ENCODE data around the gene VAV2. TPM values are rescaled to one million over a fixed set of nuclear protein-coding genes. Genes with fewer than 3 reads are reported as not detected.

Gene VAV2
- total and polyA plus RNA-seq, 2 experiments from 2014 or later: 8.1 to 28.9 TPM

- H3K27ac ChIP-seq (ENCODE audit: low read depth): 0 out of 2 replicates have a peak overlapping the region, but pooled peaks have one; percentile 66
- no peaks in the 10 kb centered on the region for H3K9me3 Mint-ChIP-seq
- no peak overlapping the region for H2AFZ ChIP-seq
- no peak overlapping the region for H3K4me3 Mint-ChIP-seq
- H4K20me1 ChIP-seq (replicated peaks; ENCODE audit: insufficient read depth): no peaks in the 10 kb centered on the region; the same call in 1 of the 2 replicates
- no peaks in the 10 kb centered on the region for H3F3A ChIP-seq (replicated peaks; ENCODE audit: low read depth)
- H3K4me2 ChIP-seq: no peak overlapping the region
- no peaks in the 10 kb centered on the region for H3K27me3 ChIP-seq (ENCODE audit: insufficient read depth)
- peak overlapping the region; percentile 59; the same call in 1 of the 2 replicates for H3K27ac Mint-ChIP-seq
- DNase-seq (ENCODE audit: low spot score) (no peak), ATAC-seq (no peak)
- H3K79me2 ChIP-seq (replicated peaks; ENCODE audit: insufficient read depth): peaks cover 82% of the 10 kb centered on the region
- H3K4me3 ChIP-seq: no peak overlapping the region
- no peak for TF ChIP-seq NANOG (IDR thresholded peaks at IDR 0.05; ENCODE audit: borderline replicate concordance)
- TF ChIP-seq ETS1 (IDR thresholded peaks at IDR 0.05): no peak
- TF ChIP-seq CTCF (conservative IDR thresholded peaks at IDR 0.05; ENCODE audit: low read depth in 2 of 2): no peak
- no peak for TF ChIP-seq ZNF331 (CRISPR knock-in tag; IDR thresholded peaks at IDR 0.05; ENCODE audit: low read depth)
- no peak for TF ChIP-seq CREB1 (CRISPR knock-in tag; IDR thresholded peaks at IDR 0.05; ENCODE audit: low read depth)
- H3K9me2 ChIP-seq (ENCODE audit: insufficient read depth): no peaks in the 10 kb centered on the region
- peaks cover 19% of the 10 kb centered on the region for H3K4me1 Mint-ChIP-seq
- no peaks in the 10 kb centered on the region for H3K36me3 ChIP-seq (ENCODE audit: insufficient read depth)
- no peaks in the 10 kb centered on the region for H3K36me3 Mint-ChIP-seq (ENCODE audit: low read depth)
- H3K4me1 ChIP-seq (ENCODE audit: insufficient read depth): no peaks in the 10 kb centered on the region
- H3K27me3 Mint-ChIP-seq (ENCODE audit: insufficient read depth, low read depth, poor library complexity): peaks cover 11% of the 10 kb centered on the region
Observed at GRCh38 chr9:133944746-133945135, 47.4 kb downstream of the VAV2 start.

GRCh38 chr9:133943781-133944745 is 48.1 kb downstream of the VAV2 start:
- H3F3A ChIP-seq (replicated peaks; ENCODE audit: low read depth): no peaks in the 10 kb centered on the region
- peaks cover 19% of the 10 kb centered on the region for H3K4me1 Mint-ChIP-seq
- ATAC-seq (no peak), DNase-seq (ENCODE audit: low spot score) (no peak)
- no peaks in the 10 kb centered on the region for H3K27me3 ChIP-seq (ENCODE audit: insufficient read depth)
- no peak overlapping the region for H3K4me3 ChIP-seq
- no peak overlapping the region for H2AFZ ChIP-seq
- H3K4me3 Mint-ChIP-seq: no peak overlapping the region
- TF ChIP-seq EZH2 (IDR thresholded peaks at IDR 0.05; ENCODE audit: low read depth, unreplicated experiment) (no peak), NANOG (IDR thresholded peaks at IDR 0.05; ENCODE audit: borderline replicate concordance) (no peak), POLR2AphosphoS5 (IDR thresholded peaks at IDR 0.05; ENCODE audit: low read depth) (no peak)
- H3K9me3 Mint-ChIP-seq: no peaks in the 10 kb centered on the region
- H3K27ac ChIP-seq (ENCODE audit: low read depth): 0 out of 2 replicates have a peak overlapping the region, but pooled peaks have one; percentile 66
- H3K79me2 ChIP-seq (replicated peaks; ENCODE audit: insufficient read depth): peaks cover 80% of the 10 kb centered on the region
- H3K27me3 Mint-ChIP-seq (ENCODE audit: insufficient read depth, low read depth, poor library complexity): peaks cover 9% of the 10 kb centered on the region
- H3K36me3 Mint-ChIP-seq (ENCODE audit: low read depth): no peaks in the 10 kb centered on the region
- no peaks in the 10 kb centered on the region; the same call in 1 of the 2 replicates for H4K20me1 ChIP-seq (replicated peaks; ENCODE audit: insufficient read depth)
- H3K36me3 ChIP-seq (ENCODE audit: insufficient read depth): no peaks in the 10 kb centered on the region
- no peaks in the 10 kb centered on the region for H3K4me1 ChIP-seq (ENCODE audit: insufficient read depth)
- H3K9me2 ChIP-seq (ENCODE audit: insufficient read depth): no peaks in the 10 kb centered on the region
- H3K27ac Mint-ChIP-seq: no peak overlapping the region
- no peak overlapping the region for H3K4me2 ChIP-seq

Data from GM23338 (cell line).